GM18511 (cell line): Measurements from ENCODE around the gene RPS24.
"Not testable (repeated sequence)": the region's sequence is repeated elsewhere in the genome, so short reads cannot be mapped to it uniquely, and the experiment has no call there.

ENCODE experiments used
- ATAC-seq: cut with Tn5 transposase; IDR thresholded peaks from one replicate; pipeline ENCODE4 v1.9.1; 2021; ENCODE audit warnings: mild to moderate bottlenecking, moderate library complexity; ENCODE audit not compliant: unreplicated experiment

Gene RPS24

GRCh38 chr10:78033637-78034470 is at the start of gene RPS24:
RPS24 (plus strand) TSS chr10:78033863; CDS start chr10:78033902, 39 bp downstream.
- ATAC-seq = peak; percentile 77

- ATAC-seq = no peak
Observed at GRCh38 chr10:77984986-77985385, 48.7 kb upstream of the RPS24 start.

- ATAC-seq = no peak
Observed at GRCh38 chr10:77987671-77988255, 45.9 kb upstream of the RPS24 start.

- no peak for ATAC-seq
Observed at GRCh38 chr10:77989081-77989724, 44.5 kb upstream of the RPS24 start.

GRCh38 chr10:77993620-77994019 is 40.0 kb upstream of the RPS24 start:
- no peak for ATAC-seq

GRCh38 chr10:77998780-77999179 is 34.9 kb upstream of the RPS24 start:
- not testable (repeated sequence) for ATAC-seq

GRCh38 chr10:78000206-78000605 is 33.5 kb upstream of the RPS24 start:
- ATAC-seq = no peak

- ATAC-seq = no peak
Observed at GRCh38 chr10:78000956-78001472, 32.6 kb upstream of the RPS24 start.

- ATAC-seq = no peak
Observed at GRCh38 chr10:78002541-78003288, 30.9 kb upstream of the RPS24 start.

- ATAC-seq = no peak
Observed at GRCh38 chr10:78004215-78005026, 29.2 kb upstream of the RPS24 start.

- no peak for ATAC-seq
Observed at GRCh38 chr10:78007172-78007571, 26.5 kb upstream of the RPS24 start.

- no peak for ATAC-seq
Observed at GRCh38 chr10:78009662-78010061, 24.0 kb upstream of the RPS24 start.

- ATAC-seq = no peak
Observed at GRCh38 chr10:78010278-78010677, 23.4 kb upstream of the RPS24 start.

- no peak for ATAC-seq
Observed at GRCh38 chr10:78011065-78011464, 22.6 kb upstream of the RPS24 start.

- ATAC-seq = no peak
Observed at GRCh38 chr10:78013564-78013963, 20.1 kb upstream of the RPS24 start.

- ATAC-seq = no peak
Observed at GRCh38 chr10:78015546-78015945, 18.1 kb upstream of the RPS24 start.

- ATAC-seq = no peak
Observed at GRCh38 chr10:78017856-78018255, 15.8 kb upstream of the RPS24 start.

- ATAC-seq = no peak
Observed at GRCh38 chr10:78019264-78019663, 14.4 kb upstream of the RPS24 start.

- ATAC-seq = no peak
Observed at GRCh38 chr10:78021201-78021600, 12.5 kb upstream of the RPS24 start.

GRCh38 chr10:78023741-78024140 is 9.9 kb upstream of the RPS24 start:
- no peak for ATAC-seq
